ENCODE data around the gene CARD11. TPM values are rescaled to one million over a fixed set of nuclear protein-coding genes. Genes with fewer than 3 reads are reported as not detected.
"Not testable (repeated sequence)": the region's sequence is repeated elsewhere in the genome, so short reads cannot be mapped to it uniquely, and the experiment has no call there.

The CARD11 gene
- polyA plus RNA-seq, 3 donors, result 1.0 to 2.3 (median 1.1) TPM

DNA sequence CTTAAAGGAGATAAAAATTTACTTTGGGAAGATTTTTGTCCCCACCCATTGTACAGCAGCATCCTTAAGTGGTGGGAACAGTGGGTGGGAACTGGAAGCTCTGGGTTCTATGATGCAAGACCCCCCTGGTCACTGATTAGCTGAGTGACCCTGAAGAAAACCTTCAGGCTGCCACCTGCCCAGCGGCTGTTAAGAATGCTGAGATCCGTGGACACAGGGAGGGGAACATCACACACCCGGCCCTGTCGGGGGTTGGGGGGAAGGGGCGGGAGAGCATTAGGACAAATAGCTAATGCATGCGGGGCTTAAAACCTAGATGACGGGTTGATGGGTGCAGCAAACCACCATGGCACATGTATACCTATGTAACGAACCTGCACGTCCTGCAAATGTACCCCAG, 14.5 kb downstream of the CARD11 start:
- DNase-seq (ENCODE audit: extremely low read depth in 1 of 11, low read depth in 9 of 11, low spot score in 4 of 11), result no peak

- no peak for DNase-seq (ENCODE audit: extremely low read depth in 1 of 11, low read depth in 9 of 11, low spot score in 4 of 11)
Measured at GRCh38 chr7:3028758-3029093, 14.9 kb downstream of the CARD11 start.

- no peak for DNase-seq (ENCODE audit: extremely low read depth in 1 of 11, low read depth in 9 of 11, low spot score in 4 of 11)
Measured at GRCh38 chr7:3028071-3028757, 15.5 kb downstream of the CARD11 start.

- DNase-seq (ENCODE audit: extremely low read depth in 1 of 11, low read depth in 9 of 11, low spot score in 4 of 11), result no peak
Measured at GRCh38 chr7:3027005-3027845, 16.4 kb downstream of the CARD11 start.

GRCh38 chr7:3025616-3026015, 18.1 kb downstream of the CARD11 start:
- DNase-seq (ENCODE audit: extremely low read depth in 1 of 11, low read depth in 9 of 11, low spot score in 4 of 11), result no peak

DNA sequence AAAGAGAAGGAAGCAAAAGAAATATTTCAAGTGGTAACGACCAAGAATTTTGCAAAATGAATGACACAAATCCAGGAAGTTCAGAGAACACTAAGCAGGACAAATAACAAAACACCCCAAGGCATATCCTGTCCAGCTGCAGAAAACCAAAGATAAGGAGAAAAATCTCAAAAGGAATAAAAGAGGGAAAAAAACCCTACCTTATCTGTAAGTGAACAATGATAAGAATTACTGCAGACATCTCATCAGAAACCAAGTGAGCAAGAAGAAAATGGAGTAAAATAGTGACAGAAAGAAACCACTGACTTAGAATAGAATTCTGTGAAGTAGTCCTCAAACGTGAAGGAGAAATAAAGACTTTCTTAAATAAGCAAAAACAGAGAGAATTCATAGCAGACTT, 21.8 kb downstream of the CARD11 start:
- no peak for DNase-seq (ENCODE audit: extremely low read depth in 1 of 11, low read depth in 9 of 11, low spot score in 4 of 11)

- not testable (repeated sequence) for DNase-seq (ENCODE audit: extremely low read depth in 1 of 11, low read depth in 9 of 11, low spot score in 4 of 11)
Measured at GRCh38 chr7:3021224-3021623, 22.4 kb downstream of the CARD11 start.

DNA sequence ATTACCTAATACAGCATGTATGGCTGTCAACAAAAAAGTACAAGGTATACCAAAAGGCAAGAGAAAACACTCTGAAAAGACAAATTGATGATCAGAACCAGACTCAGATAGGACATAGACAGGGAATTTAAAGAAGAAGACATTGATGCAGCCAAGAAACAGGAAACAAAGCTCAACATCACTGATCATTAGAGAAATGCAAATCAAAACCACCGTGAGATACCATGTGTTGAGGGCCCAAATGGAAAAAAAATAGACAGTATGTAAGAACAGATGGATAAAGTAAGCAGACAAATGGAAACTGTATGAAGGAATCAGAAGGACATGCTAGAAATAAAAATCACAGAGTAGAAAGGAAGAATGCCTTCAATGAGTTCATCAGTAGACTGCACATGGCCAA, 23.3 kb downstream of the CARD11 start:
- no peak for DNase-seq (ENCODE audit: extremely low read depth in 1 of 11, low read depth in 9 of 11, low spot score in 4 of 11)

GRCh38 chr7:3019801-3020200, 23.9 kb downstream of the CARD11 start:
- no peak for DNase-seq (ENCODE audit: extremely low read depth in 1 of 11, low read depth in 9 of 11, low spot score in 4 of 11)

DNA sequence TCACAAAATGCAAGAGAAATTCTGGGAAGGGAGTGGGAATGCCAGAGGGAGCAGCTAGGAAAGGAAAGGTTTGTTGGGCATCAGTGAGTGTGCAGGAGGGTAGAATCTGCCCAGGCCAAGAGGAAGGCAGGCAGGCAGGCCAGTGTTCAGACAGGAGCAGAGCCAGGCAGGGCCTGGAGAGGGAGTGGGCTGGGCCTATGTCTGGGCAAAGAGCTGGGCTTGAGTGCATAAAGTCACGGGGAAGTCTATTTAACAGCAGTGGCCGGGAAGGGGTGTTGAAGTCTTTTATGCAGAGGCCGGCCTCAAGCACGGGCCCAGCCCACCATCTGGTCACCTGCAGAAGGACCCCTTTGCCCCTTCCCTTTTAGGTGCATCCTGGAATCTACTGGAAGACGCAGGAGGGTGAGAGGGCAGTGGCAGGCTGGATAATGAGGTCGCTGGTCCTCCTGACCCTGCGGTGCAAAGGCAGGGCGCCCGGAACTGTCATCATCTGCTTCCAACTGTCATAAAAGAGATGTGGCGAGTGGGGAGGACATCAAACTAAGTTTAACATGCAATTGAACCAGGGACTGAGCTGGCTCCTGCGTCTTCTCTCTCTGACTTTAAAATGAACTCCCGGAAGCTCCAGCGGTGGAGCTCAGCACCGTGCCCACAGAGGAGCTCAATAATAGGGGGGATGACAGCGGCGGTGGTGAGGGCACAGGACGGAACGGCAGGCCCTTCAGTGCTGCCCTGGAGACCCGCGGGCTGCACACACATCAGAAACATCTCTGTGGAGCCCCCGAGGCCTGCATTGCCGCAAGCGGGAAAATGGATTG, 29.5 kb downstream of the CARD11 start:
- no peak for DNase-seq (ENCODE audit: extremely low read depth in 1 of 11, low read depth in 9 of 11, low spot score in 4 of 11)

- no peak for DNase-seq (ENCODE audit: extremely low read depth in 1 of 11, low read depth in 9 of 11, low spot score in 4 of 11)
Measured at GRCh38 chr7:3011211-3011852, 32.3 kb downstream of the CARD11 start.

DNA sequence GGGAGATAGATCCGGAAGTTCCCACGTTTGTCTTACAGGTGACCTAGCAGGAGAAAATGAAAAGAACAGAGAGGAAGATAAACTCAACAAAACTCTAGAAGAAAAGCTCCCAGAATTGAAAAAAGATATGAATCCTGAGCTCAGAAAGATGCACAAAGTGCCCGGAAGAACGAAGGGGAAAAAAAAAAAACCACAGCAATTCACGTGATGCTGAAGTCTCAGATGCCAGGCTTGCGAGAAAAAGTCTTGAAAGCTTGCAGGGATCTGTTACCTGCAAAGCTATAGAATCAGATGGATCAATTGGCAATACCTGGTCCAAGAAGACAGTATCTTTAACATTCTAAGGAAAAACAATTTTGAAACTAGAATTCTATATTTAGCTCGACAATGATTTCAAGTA, 33.5 kb downstream of the CARD11 start:
- DNase-seq (ENCODE audit: extremely low read depth in 1 of 11, low read depth in 9 of 11, low spot score in 4 of 11), result no peak

GRCh38 chr7:3009086-3009485, 34.6 kb downstream of the CARD11 start:
- no peak for DNase-seq (ENCODE audit: extremely low read depth in 1 of 11, low read depth in 9 of 11, low spot score in 4 of 11)

- no peak for DNase-seq (ENCODE audit: extremely low read depth in 1 of 11, low read depth in 9 of 11, low spot score in 4 of 11)
Measured at GRCh38 chr7:3008386-3008785, 35.3 kb downstream of the CARD11 start.

DNA sequence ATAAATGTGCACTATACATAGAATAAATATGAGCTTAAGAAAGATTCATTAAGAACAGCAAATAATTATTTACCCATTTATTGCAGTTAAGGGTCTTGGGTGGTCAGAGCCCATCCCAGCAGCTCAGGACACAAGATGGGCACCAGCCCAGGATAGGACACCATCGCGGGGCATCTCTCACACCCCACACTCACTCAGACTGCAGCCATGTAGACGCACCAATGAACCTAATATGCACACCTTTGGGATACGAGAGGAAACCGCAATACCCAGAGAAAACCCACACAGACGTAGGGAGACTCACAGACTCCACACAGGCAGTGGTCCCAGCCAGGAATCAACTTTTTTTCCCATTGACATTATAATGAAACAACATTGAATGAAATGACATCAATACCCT, 36.0 kb downstream of the CARD11 start:
- no peak for DNase-seq (ENCODE audit: extremely low read depth in 1 of 11, low read depth in 9 of 11, low spot score in 4 of 11)

DNA sequence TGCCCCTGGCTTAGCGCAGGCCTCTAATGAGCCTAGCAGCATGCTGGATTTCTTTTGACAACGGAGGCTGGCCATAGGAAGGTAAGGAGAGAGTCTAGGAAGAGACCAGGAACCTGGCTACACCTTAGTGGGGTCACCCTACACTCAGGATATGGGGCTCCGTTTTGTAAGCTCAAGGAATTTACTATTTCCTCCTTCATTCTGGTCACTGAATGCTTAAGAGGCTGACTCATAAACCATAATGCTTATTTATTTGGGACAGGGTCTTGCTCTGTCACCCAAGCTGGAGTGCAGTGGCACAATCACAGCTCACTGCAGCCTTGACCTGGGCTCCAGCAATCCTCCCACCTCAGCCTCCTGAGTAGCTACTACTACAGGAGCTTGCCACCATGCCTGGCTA, 38.4 kb downstream of the CARD11 start:
- no peak for DNase-seq (ENCODE audit: extremely low read depth in 1 of 11, low read depth in 9 of 11, low spot score in 4 of 11)

- DNase-seq (ENCODE audit: extremely low read depth in 1 of 11, low read depth in 9 of 11, low spot score in 4 of 11), result no peak
Measured at GRCh38 chr7:3003936-3004335, 39.7 kb downstream of the CARD11 start.

GRCh38 chr7:3002631-3003030, 41.0 kb downstream of the CARD11 start:
- DNase-seq (ENCODE audit: extremely low read depth in 1 of 11, low read depth in 9 of 11, low spot score in 4 of 11), result no peak

- no peak for DNase-seq (ENCODE audit: extremely low read depth in 1 of 11, low read depth in 9 of 11, low spot score in 4 of 11)
Measured at GRCh38 chr7:3000566-3000965, 43.1 kb downstream of the CARD11 start.

Measured in renal cortex interstitium (tissue), 11 donors.